Measurements from ENCODE around the gene CD2. TPM values are rescaled to one million over a fixed set of nuclear protein-coding genes. Genes with fewer than 3 reads are reported as not detected.

Gene CD2
- total RNA-seq, 1 experiment from 2014 or later = 0.10 TPM

- H3K4me3 ChIP-seq (ENCODE audit: low read depth in 2 of 2, low read length in 2 of 2) = no peak overlapping the region
- H3K9me3 ChIP-seq (ENCODE audit: control insufficient read depth, insufficient read depth, low read depth, low read length) = 0 out of 2 replicates have a peak, but pooled peaks cover 3% of the 10 kb centered on the region
- BruUV-seq (replicated peaks) = no TSS peak
- H3K27me3 ChIP-seq (ENCODE audit: control insufficient read depth, insufficient read depth, low read length) = no peaks in the 10 kb centered on the region
- no peak for DNase-seq (ENCODE audit: low read depth, low spot score)
- ChIA-PET CTCF (interaction anchor here (0.6 kb wide), 2 partner anchors 167 to 233 kb away, joined by 3 read pairs; no protein-coding TSS in a partner anchor), POLR2A (no interaction called here)
- ATAC-seq = no peak
- intact Hi-C loops (cut with micrococcal nuclease; ENCODE audit: unreplicated experiment) = no loop called here
- no peaks in the 10 kb centered on the region for H3K36me3 ChIP-seq (ENCODE audit: control insufficient read depth, insufficient read depth, low read length)
- H3K27ac ChIP-seq (ENCODE audit: low read length) = no peak overlapping the region
- TF ChIP-seq, protein P1, sequence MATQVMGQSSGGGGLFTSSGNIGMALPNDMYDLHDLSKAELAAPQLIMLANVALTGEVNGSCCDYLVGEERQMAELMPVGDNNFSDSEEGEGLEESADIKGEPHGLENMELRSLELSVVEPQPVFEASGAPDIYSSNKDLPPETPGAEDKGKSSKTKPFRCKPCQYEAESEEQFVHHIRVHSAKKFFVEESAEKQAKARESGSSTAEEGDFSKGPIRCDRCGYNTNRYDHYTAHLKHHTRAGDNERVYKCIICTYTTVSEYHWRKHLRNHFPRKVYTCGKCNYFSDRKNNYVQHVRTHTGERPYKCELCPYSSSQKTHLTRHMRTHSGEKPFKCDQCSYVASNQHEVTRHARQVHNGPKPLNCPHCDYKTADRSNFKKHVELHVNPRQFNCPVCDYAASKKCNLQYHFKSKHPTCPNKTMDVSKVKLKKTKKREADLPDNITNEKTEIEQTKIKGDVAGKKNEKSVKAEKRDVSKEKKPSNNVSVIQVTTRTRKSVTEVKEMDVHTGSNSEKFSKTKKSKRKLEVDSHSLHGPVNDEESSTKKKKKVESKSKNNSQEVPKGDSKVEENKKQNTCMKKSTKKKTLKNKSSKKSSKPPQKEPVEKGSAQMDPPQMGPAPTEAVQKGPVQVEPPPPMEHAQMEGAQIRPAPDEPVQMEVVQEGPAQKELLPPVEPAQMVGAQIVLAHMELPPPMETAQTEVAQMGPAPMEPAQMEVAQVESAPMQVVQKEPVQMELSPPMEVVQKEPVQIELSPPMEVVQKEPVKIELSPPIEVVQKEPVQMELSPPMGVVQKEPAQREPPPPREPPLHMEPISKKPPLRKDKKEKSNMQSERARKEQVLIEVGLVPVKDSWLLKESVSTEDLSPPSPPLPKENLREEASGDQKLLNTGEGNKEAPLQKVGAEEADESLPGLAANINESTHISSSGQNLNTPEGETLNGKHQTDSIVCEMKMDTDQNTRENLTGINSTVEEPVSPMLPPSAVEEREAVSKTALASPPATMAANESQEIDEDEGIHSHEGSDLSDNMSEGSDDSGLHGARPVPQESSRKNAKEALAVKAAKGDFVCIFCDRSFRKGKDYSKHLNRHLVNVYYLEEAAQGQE (IDR thresholded peaks at IDR 0.05; ENCODE audit: insufficient read depth in 1 of 2, low read depth in 2 of 2, low read length in 1 of 2) = no peak
- no peak for TF ChIP-seq TCF7L2 (IDR thresholded peaks at IDR 0.05; ENCODE audit: low read depth, low read length)
- no peaks in the 10 kb centered on the region for H3K4me1 ChIP-seq (ENCODE audit: control insufficient read depth, insufficient read depth, low read length)
- in situ Hi-C loops (cut with HindIII; ENCODE audit: low pct_unique_long_range_greater_than_20kb, low sequenced_read_pairs) = no loop called here
Measured at GRCh38 chr1:116748272-116748671, 6.0 kb upstream of the CD2 start.

DNA sequence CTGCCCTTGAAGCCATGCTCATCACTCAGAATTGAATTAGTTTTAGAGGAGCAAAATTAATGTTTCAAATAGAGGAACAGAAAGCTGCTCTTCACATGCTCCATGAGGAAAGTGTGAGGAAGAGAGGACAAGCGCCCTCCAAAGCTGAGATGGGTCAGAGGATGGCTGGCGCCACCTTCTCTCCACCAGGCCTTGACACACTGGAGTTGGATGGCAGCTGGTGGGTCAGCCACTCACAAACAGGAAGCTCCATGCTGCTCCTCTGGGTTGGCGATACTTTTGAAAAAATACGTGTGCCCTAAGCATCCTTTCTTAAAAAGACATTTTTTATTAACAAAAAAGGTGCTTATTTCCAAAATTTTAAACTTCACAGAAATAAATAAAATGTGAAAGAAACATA lies 3.1 kb upstream of the CD2 start:
- no peak for ATAC-seq
- CTCF ChIA-PET = no interaction called here

More for the DNA sequence above, 3.1 kb upstream of the CD2 start:
- TF ChIP-seq CTCF (IDR thresholded peaks at IDR 0.05) (no peak), SIN3A (IDR thresholded peaks at IDR 0.05; ENCODE audit: borderline replicate concordance, insufficient read depth, low read depth, low read length) (no peak), POLR2AphosphoS5 (IDR thresholded peaks at IDR 0.05; ENCODE audit: low read depth, low read length) (no peak), TCF7L2 (IDR thresholded peaks at IDR 0.05; ENCODE audit: low read depth, low read length) (no peak)
- TF ChIP-seq, protein P1 (IDR thresholded peaks at IDR 0.05; ENCODE audit: insufficient read depth in 1 of 2, low read depth in 2 of 2, low read length in 1 of 2) = no peak
- H3K4me1 ChIP-seq (ENCODE audit: control insufficient read depth, insufficient read depth, low read length) = no peaks in the 10 kb centered on the region
- H3K4me3 ChIP-seq (ENCODE audit: low read depth in 2 of 2, low read length in 2 of 2) = no peak overlapping the region
- POLR2A ChIA-PET = no interaction called here
- no peaks in the 10 kb centered on the region for H3K9me3 ChIP-seq (ENCODE audit: control insufficient read depth, insufficient read depth, low read depth, low read length)
- H3K27ac ChIP-seq (ENCODE audit: low read length) = no peak overlapping the region
- no peaks in the 10 kb centered on the region for H3K27me3 ChIP-seq (ENCODE audit: control insufficient read depth, insufficient read depth, low read length)
- BruUV-seq (replicated peaks) = no TSS peak
- DNase-seq (ENCODE audit: low read depth, low spot score) = no peak
- H3K36me3 ChIP-seq (ENCODE audit: control insufficient read depth, insufficient read depth, low read length) = no peaks in the 10 kb centered on the region
- in situ Hi-C loops (cut with HindIII; ENCODE audit: low pct_unique_long_range_greater_than_20kb, low sequenced_read_pairs) (no loop called here), intact Hi-C loops (cut with micrococcal nuclease; ENCODE audit: unreplicated experiment) (no loop called here)

Data from Panc1 (cell line).